CD4-positive, alpha-beta T cell treated with Interleukin-21 for 1 hour (primary cell): Measurements from ENCODE around the gene PLCL2.
"Not testable (repeated sequence)": the region's sequence is repeated elsewhere in the genome, so short reads cannot be mapped to it uniquely, and the experiment has no call there.

ENCODE experiments used
- DNase-seq: peaks from one replicate; pipeline ENCODE4 v3.0.0-alpha.2; 2020

The PLCL2 gene

GRCh38 chr3:16978234-16978920, 93.6 kb downstream of the PLCL2 start:
- DNase-seq, result no peak

DNA sequence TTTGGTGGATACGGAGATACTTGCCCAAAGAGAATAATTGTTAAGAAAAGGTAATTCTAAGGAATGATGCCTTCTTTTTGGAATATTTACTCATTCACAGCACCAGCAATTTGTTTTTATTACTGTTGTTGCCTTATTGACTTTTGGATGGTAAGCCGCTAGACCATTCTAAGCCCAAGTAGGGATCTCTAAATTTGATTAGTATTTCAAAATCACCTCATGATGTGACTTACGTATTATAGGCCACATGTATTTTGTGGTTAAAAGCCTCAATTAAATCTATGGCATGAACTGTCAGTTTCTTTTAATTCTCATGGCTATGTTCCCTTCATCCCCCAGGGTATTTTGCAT, 94.1 kb downstream of the PLCL2 start:
- DNase-seq, result no peak

GRCh38 chr3:16979769-16980515, 95.2 kb downstream of the PLCL2 start:
- not testable (repeated sequence) for DNase-seq

DNA sequence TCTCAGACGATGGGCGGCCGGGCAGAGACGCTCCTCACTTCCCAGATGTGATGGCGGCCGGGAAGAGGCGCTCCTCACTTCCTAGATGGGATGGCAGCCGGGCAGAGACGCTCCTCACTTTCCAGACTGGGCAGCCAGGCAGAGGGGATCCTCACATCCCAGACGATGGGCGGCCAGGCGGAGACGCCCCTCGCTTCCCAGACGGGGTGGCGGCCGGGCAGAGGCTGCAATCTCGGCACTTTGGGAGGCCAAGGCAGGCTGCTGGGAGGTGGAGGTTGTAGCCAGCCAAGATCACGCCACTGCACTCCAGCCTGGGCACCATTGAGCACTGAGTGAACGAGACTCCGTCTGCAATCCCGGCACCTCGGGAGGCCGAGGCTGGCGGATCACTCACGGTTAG, 95.8 kb downstream of the PLCL2 start:
- not testable (repeated sequence) for DNase-seq

DNA sequence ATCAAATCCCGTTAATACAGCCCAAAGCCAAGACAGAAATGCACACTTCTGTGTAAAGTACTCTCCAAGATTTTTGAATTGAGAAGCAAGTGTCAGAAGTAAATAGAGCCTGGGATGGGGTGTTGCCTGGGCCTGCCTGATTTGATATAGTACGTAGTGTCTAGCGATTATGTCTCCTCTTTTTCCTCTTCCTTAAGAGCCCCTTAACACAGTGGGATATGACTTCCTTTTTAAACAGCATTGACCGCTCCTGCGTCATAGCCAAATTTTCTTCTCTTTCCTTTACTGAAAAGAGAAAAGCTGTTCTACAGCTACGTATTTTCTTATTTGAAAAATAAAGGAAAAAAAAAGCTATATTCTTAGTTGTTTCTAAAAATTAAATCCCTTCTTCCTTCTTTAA, 97.7 kb downstream of the PLCL2 start:
- no peak for DNase-seq

GRCh38 chr3:16985608-16986007, 100.9 kb downstream of the PLCL2 start:
- DNase-seq, result no peak

DNA sequence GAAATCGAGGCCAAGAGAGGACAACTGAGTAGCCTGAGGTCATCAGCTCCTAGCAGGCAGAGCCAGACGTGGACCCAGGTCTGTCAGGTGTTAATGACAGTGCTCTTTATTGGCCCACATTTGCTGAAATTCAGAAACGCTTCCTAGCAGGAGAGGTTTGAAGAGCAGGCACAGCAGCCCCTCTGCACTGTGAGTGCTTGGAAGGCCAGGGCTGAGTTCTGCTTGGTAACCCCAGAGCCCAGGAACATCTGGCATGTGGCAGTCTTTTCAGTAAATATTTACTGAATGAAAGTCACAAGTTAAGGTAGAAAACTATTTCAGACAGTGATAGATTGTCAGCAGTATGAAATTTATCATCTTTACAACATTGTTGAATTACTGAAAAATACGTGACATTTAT, 102.4 kb downstream of the PLCL2 start:
- DNase-seq, result no peak

GRCh38 chr3:16990163-16990562, 105.4 kb downstream of the PLCL2 start:
- no peak for DNase-seq

DNA sequence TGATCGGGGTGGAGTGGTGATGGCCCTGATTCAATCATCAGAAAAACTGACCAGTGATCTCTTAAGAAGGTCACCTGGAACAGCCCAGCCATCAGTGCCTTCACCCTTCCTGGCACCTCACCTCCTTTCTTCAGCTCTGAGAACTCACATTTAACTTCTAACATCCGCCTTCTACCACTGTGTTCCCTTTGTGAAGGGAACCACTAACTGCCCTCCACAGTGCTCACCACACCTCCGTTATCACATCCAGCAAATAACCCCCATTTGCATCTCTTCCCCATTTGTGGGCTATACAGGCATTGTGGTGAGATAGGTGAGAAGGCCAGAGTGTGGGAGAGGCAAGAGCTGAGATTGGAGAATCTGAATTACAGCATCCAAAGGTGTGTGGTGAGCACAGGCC, 107.4 kb downstream of the PLCL2 start:
- DNase-seq, result no peak

GRCh38 chr3:16993227-16993626, 108.5 kb downstream of the PLCL2 start:
- DNase-seq, result no peak

DNA sequence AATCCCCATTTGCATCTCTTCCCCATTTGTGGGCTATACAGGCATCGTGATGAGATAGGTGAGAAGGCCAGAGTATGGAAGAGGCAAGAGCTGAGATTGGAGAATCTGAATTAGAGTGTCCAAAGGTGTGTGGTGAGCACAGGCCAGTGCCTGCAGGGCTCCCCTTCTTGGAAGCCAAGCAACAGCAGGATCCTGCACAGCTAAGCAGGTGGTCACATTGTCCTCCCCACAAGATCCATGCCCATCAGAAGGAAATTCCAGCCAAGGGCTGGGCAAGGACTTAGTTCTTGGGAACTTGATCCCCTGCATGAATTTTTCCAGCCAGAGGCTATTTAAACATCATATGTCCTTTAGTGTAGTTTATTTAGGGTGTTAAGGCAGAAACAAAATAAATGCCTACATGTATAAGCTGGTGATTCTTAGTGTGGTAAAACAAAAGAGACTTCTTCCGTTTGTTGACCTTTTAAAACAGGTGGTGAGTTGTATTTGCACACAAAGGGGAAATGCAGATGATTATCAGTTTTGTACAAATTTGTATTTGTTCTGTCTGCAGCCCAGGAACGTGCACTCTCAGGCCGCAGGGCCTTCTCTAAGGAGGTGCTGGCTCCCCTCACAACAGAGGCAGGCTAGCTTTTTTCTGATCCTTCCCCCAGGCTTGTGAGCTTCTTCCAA, 110.2 kb downstream of the PLCL2 start:
- DNase-seq, result no peak

- DNase-seq, result no peak
Observed at GRCh38 chr3:16995601-16996000, 110.8 kb downstream of the PLCL2 start.

DNA sequence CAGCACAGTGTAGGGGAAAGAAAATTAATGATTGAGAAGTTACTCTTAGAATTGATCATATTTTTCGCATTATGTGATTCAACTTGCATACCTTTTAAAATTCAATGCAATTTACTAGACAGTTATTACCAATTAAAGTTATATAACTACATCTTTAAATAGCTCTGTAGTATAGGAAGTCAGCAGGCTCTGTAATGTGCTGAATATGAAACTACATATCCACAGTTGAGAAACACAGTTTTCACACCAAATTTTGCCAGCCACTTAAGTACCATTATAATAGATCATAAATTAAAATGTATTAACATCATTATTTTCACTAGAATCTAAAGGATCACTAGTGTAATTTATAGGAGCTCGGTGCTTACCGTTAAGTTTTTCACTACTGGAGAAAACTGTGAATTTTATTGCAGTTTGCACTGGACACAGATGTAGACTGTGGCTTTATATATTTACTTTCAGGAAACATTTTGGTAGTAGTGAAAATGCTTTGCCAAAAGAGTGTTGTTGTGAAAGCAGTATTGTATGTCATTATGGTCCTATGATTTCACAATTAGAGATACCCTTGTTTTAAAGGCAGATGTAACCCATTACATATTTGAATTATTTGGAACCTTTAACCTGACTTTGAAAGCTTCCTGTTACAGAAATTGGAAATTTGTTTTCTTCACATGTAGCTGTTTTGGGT, 113.6 kb downstream of the PLCL2 start:
- no peak for DNase-seq

DNA sequence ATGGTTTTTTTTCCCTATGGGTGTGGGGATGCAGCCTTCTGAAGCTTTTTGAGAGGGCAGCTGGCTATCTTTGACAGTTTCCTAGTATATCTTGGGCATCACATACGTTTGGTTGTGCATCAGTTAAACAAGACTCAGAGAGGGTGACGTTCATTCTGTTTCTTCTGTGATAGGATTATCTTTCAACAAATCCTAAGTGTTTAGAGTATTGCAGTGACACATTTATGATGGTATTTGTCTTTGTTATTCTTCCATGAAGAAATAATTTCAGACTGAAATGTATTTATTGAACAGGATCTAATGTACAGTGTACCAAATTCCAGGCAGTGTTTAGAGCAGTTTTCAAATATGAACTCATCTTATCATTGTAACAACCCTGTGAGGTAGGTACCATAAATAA, 114.4 kb downstream of the PLCL2 start:
- DNase-seq, result no peak

DNA sequence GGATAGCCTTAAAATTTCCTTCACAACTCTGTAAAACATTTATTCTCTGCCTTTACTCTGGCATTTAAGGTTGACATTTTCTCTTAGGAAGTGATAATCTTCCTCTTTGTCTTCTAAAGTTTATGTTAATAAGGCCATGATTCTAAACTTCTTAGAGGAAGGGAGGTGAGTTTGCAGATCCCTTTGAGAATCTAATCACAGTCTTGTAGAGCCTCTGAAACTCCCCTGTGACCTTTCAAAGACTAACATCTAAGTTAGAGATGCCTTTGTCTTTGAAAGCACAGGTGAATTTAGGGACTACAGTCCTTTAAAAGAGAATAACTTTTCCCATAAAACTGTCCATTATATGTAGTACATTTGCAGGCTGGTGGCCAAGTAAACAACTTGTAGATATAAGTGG, 115.1 kb downstream of the PLCL2 start:
- DNase-seq, result no peak

- no peak for DNase-seq
Observed at GRCh38 chr3:17003457-17003856, 118.7 kb downstream of the PLCL2 start.

GRCh38 chr3:17006132-17006852, 121.5 kb downstream of the PLCL2 start:
- no peak for DNase-seq

GRCh38 chr3:17007284-17007683, 122.5 kb downstream of the PLCL2 start:
- DNase-seq, result no peak

DNA sequence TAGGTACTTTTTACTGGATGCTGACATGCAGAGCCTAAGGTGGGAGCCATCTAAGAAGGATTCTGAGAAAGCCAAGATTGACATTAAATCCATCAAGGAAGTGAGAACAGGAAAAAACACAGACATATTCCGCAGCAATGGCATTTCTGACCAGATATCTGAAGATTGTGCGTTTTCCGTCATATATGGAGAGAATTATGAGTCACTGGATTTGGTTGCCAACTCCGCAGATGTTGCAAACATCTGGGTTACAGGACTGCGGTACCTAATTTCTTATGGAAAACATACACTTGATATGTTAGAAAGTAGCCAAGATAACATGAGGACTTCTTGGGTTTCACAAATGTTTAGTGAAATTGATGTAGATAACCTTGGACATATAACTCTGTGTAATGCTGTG, 125.1 kb downstream of the PLCL2 start:
- DNase-seq, result no peak

DNA sequence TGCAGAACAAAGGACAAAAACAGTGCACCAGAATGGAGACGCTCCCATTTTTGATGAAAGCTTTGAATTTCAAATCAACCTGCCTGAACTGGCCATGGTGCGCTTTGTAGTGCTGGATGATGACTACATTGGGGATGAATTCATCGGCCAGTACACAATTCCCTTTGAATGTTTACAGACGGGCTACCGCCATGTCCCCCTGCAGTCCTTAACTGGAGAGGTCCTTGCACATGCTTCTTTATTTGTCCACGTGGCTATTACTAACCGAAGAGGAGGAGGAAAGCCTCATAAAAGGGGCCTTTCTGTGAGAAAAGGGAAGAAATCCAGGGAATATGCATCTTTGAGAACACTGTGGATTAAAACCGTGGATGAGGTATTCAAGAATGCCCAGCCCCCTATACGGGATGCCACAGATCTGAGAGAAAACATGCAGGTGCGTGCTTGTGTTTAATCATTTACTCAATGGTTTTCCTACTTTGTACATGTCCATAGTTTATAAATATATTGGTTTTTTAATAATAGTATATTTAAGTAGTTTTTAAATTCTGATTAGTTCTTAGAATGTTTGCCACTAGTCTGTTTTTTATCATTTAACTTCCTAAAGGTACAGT, 127.1 kb downstream of the PLCL2 start:
- DNase-seq, result no peak

GRCh38 chr3:17013050-17013449, 128.3 kb downstream of the PLCL2 start:
- no peak for DNase-seq

DNA sequence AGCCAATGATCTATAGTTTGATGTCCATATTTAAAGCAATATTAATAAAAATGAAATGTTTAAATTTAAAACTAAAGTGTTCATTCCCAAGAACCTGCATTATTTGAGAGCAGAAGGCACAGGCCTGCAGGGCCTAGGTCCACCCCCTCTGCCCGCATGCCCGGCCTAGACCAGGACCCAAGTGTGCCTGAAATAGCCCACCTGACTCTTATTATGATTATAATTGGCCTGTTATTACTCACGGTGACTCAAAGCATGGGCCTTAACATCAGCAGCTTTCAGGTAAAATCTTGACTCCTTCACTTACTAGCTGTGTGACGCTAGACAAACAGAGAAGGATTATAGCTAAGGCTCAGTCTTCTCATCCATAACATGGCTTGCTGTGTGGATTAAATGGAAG, 128.8 kb downstream of the PLCL2 start:
- no peak for DNase-seq

- DNase-seq, result no peak
Observed at GRCh38 chr3:17014284-17014683, 129.5 kb downstream of the PLCL2 start.
